Large intestine (tissue), 3 donors: ENCODE data around the gene SLC36A2. TPM values are rescaled to one million over a fixed set of nuclear protein-coding genes. Genes with fewer than 3 reads are reported as not detected.

ENCODE experiments used
- DNase-seq, 2 donors: peaks; one replicate each; pipeline versions ENCODE4 v3.0.0 to v3.0.0-alpha.2; 2013
- H3K27ac ChIP-seq: one replicate; pipeline ENCODE4 v1.5.1; 2013; ENCODE audit warnings: low read length
- H3K27me3 ChIP-seq: 2 replicates; pipeline ENCODE4 v1.6.1; 2013; ENCODE audit warnings: low read length; ENCODE audit not compliant: control insufficient read depth, insufficient read depth
- H3K36me3 ChIP-seq: 2 replicates; pipeline ENCODE4 v1.6.1; 2013; ENCODE audit warnings: low read length; ENCODE audit not compliant: control insufficient read depth, insufficient read depth
- H3K4me1 ChIP-seq: one replicate; pipeline ENCODE4 v1.6.1; 2013; ENCODE audit warnings: low read length; ENCODE audit not compliant: control insufficient read depth, insufficient read depth
- H3K4me3 ChIP-seq: one replicate; pipeline ENCODE4 v1.5.1; 2013; ENCODE audit warnings: low read length
- H3K9me3 ChIP-seq: one replicate; pipeline ENCODE4 v1.6.1; 2013; ENCODE audit warnings: mild to moderate bottlenecking, low read depth, low read length, moderate library complexity; ENCODE audit not compliant: control insufficient read depth
- WGBS: methylation state at CpG from one replicate; pipeline ENCODE4 v1.1.5; 2013; ENCODE audit warnings: low lambda C conversion rate; ENCODE audit not compliant: insufficient coverage; 5-methylcytosine and 5-hydroxymethylcytosine counted together
- polyA plus RNA-seq: library from polyadenylated mRNA; unstranded; fragments of 120-200 nt; gene quantifications from one replicate; pipeline ENCODE4 v1.2.1, GENCODE V29; 2013

SLC36A2 gene
- polyA plus RNA-seq, 1 donor: not detected

DNA sequence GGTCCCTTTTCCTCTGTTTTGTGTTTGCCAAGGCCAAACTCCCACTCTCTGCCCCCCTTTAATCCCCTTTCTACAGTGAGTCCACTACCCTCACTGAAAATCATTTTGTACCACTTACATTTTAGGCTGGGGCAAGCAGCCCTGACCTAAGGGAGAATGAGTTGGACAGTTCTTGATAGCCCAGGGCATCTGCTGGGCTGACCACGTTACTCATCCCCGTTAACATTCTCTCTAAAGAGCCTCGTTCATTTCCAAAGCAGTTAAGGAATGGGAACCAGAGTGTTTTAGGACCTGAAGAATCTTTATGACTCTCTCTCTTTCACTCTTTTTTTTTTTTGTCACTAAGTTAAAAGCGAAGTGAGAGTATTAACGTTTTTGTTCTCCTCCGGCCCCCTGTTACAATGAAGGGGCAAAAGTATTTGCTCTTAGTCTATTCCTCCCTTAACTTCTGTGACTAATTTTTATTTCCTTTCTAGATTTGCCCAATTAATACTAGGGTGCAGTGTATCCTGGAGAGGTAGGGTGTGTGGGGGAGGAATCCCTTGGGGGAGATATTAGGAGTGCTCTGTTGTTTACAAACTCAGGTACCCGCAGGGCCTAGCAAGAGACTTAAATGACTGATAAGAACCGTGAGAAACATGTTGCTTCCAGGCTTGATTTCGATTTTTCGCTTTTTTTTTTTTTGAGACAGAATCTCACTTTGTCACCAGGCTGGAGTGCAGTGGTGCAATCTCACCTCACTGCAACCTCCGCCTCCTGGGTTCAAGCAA, 79.7 kb downstream of the SLC36A2 start:
- Histone ChIP-seq H3K36me3 (peaks cover 27% of the 10 kb centered on the region), H3K9me3 (no peaks in the 10 kb centered on the region), H3K4me1 (no peaks in the 10 kb centered on the region), H3K27ac (no peak overlapping the region), H3K4me3 (no peak overlapping the region), H3K27me3 (no peaks in the 10 kb centered on the region)
- no peak for DNase-seq
- WGBS: 92% methylated on average over 5 of the region's 11 CpGs

Other genes starting within 250 kb of the SLC36A2 start
- gene ANXA6, start 189.8 kb downstream of the SLC36A2 start, polyA plus RNA-seq: 112 TPM
- gene CCDC69, start 123.5 kb downstream of the SLC36A2 start, polyA plus RNA-seq: 45.3 TPM
- gene GM2A, start 94.4 kb downstream of the SLC36A2 start, polyA plus RNA-seq: 18.7 TPM
- gene SLC36A3, start 43.8 kb downstream of the SLC36A2 start, polyA plus RNA-seq: not detected
- 41.1 TPM for gene SLC36A1, start 100.0 kb upstream of the SLC36A2 start, polyA plus RNA-seq
- 0.75 TPM for gene FAT2, start 243.8 kb upstream of the SLC36A2 start, polyA plus RNA-seq